ENCODE data around the gene POU6F2.
"Not testable (repeated sequence)": the region's sequence is repeated elsewhere in the genome, so short reads cannot be mapped to it uniquely, and the experiment has no call there.

- TF ChIP-seq CTCF (IDR thresholded peaks at IDR 0.05); STAT6 (CRISPR knock-in tag; conservative IDR thresholded peaks at IDR 0.05; ENCODE audit: low read depth); KAT7 (CRISPR knock-in tag; IDR thresholded peaks at IDR 0.05; ENCODE audit: borderline replicate concordance); NR3C1 (CRISPR knock-in tag; conservative IDR thresholded peaks at IDR 0.05; ENCODE audit: low read depth): not testable (repeated sequence)
- TF ChIP-seq, protein P1, sequence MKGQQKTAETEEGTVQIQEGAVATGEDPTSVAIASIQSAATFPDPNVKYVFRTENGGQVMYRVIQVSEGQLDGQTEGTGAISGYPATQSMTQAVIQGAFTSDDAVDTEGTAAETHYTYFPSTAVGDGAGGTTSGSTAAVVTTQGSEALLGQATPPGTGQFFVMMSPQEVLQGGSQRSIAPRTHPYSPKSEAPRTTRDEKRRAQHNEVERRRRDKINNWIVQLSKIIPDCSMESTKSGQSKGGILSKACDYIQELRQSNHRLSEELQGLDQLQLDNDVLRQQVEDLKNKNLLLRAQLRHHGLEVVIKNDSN (CRISPR knock-in tag; IDR thresholded peaks at IDR 0.05): not testable (repeated sequence)
Measured at GRCh38 chr7:39194388-39194787, 216.7 kb downstream of the POU6F2 start.
